A549 (cell line): ENCODE measurements around the gene SURF1. TPM values are rescaled to one million over a fixed set of nuclear protein-coding genes. Genes with fewer than 3 reads are reported as not detected.

ENCODE experiments used
- ATAC-seq, 2 experiments: fragments of 200-7000 bp in 1 of 2; fragments of >200 bp in 1 of 2; cut with Nextera tagmentation in 1 of 2; cut with Tn5 transposase in 1 of 2; 3 replicates each; pipeline versions ENCODE4 v1.8.0 to v1.9.1; 2018 to 2020; ENCODE audit warnings: mild to moderate bottlenecking in 1 of 2, moderate library complexity in 1 of 2
- CTCF ChIA-PET: fragments of 300-600 bp; sonication (Branson Sonifier 250); formaldehyde crosslinking; extraction: SDS; loops from one replicate; lab custom pipeline; 2021; ENCODE audit warnings: antibody characterized with exemption, inconsistent platforms; lab: Yijun Ruan, JAX
- POLR2A ChIA-PET: fragments of 350-600 bp; formaldehyde crosslinking; extraction: SDS; loops from one replicate; lab custom pipeline; 2021; ENCODE audit warnings: antibody characterized with exemption, inconsistent platforms; lab: Yijun Ruan, JAX
- DNase-seq, 2 experiments: peaks; one replicate each; pipeline versions ENCODE4 v3.0.0 to v3.0.0-alpha.2; 2011 to 2016; ENCODE audit warnings: low read depth in 1 of 2, low spot score in 1 of 2
- FAIRE-seq: peaks from 2 replicates; lab custom pipeline; 2011; peaks lifted over from hg19 to GRCh38; lab: Jason Lieb, UNC
- H3K27ac ChIP-seq, 2 experiments: fragments of >200 bp; sonication (Bioruptor Twin); formaldehyde crosslinking; 3 replicates each; pipeline ENCODE4 v1.5.1; 2016 to 2017
- H3K4me1 ChIP-seq: fragments of >200 bp; sonication (Bioruptor Twin); formaldehyde crosslinking; 3 replicates; pipeline ENCODE4 v1.6.1; 2016
- H3K4me2 ChIP-seq: fragments of >200 bp; sonication (Bioruptor Twin); formaldehyde crosslinking; 3 replicates; pipeline ENCODE4 v1.6.1; 2016
- H3K4me3 ChIP-seq: fragments of >200 bp; sonication (Bioruptor Twin); formaldehyde crosslinking; 3 replicates; pipeline ENCODE4 v1.5.1; 2016
- H3K9me3 ChIP-seq: fragments of >200 bp; sonication (Bioruptor Twin); formaldehyde crosslinking; 3 replicates; pipeline ENCODE4 v1.6.1; 2016
- ATOH8 ChIP-seq: fragments of 250-450 bp; sonication (Bioruptor Pico); IDR thresholded peaks from 2 replicates; pipeline ENCODE4 v1.5.0; 2020; ENCODE audit warnings: low read depth, mild to moderate bottlenecking, moderate library complexity
- BCL3 ChIP-seq: fragments of >200 bp; sonication (Bioruptor Twin); formaldehyde crosslinking; IDR thresholded peaks from 3 replicates; pipeline ENCODE4 v1.6.1; 2016
- CHD4 ChIP-seq: fragments of 200-600 bp; sonication (generic); IDR thresholded peaks from 2 replicates; pipeline ENCODE4 v1.6.1; 2016; ENCODE audit warnings: antibody characterized with exemption, mild to moderate bottlenecking, borderline replicate concordance
- CTCF ChIP-seq: fragments of >200 bp; sonication (Bioruptor Twin); formaldehyde crosslinking; IDR thresholded peaks from 3 replicates; pipeline ENCODE4 v1.5.1; 2016
- E2F6 ChIP-seq: IDR thresholded peaks from 2 replicates; pipeline ENCODE4 v1.6.1; 2012; ENCODE audit warnings: low read depth, borderline replicate concordance
- ELK1 ChIP-seq: fragments of 150-350 bp; IDR thresholded peaks from 2 replicates; pipeline ENCODE4 v1.6.1; 2014; ENCODE audit warnings: low read depth, mild to moderate bottlenecking, low read length
- FOXS1 ChIP-seq: fragments of 250-450 bp; sonication (Bioruptor Pico); IDR thresholded peaks from 2 replicates; pipeline ENCODE4 v1.5.0; 2020; ENCODE audit warnings: mild to moderate bottlenecking, moderate library complexity
- GATA3 ChIP-seq: IDR thresholded peaks from 2 replicates; pipeline ENCODE4 v1.6.1; 2012; ENCODE audit warnings: borderline replicate concordance
- HES2 ChIP-seq: fragments of >200 bp; sonication (Bioruptor Twin); formaldehyde crosslinking; IDR thresholded peaks from 2 replicates; pipeline ENCODE4 v1.6.1; 2016
- HOXA7 ChIP-seq: fragments of 250-450 bp; sonication (Bioruptor Pico); IDR thresholded peaks from 2 replicates; pipeline ENCODE4 v1.5.0; 2020; ENCODE audit warnings: mild to moderate bottlenecking, moderate library complexity
- KDM1A ChIP-seq: fragments of 200-600 bp; sonication (generic); IDR thresholded peaks from 2 replicates; pipeline ENCODE4 v1.6.1; 2016; ENCODE audit warnings: low read depth, mild to moderate bottlenecking
- MAFK ChIP-seq: fragments of 450-650 bp; IDR thresholded peaks from 2 replicates; pipeline ENCODE4 v1.6.1; 2014; ENCODE audit not compliant: partially characterized antibody
- PBX3 ChIP-seq: IDR thresholded peaks from 2 replicates; pipeline ENCODE4 v1.6.1; 2012
- POLR2A ChIP-seq: IDR thresholded peaks from 2 replicates; pipeline ENCODE4 v1.6.1; 2012; ENCODE audit warnings: mild to moderate bottlenecking, low read length
- RARB ChIP-seq: fragments of 250-450 bp; sonication (Bioruptor Pico); IDR thresholded peaks from 2 replicates; pipeline ENCODE4 v1.8.0; 2021; ENCODE audit warnings: mild to moderate bottlenecking, moderate library complexity
- RCOR1 ChIP-seq: fragments of 150-350 bp; IDR thresholded peaks from 2 replicates; pipeline ENCODE4 v1.6.1; 2014; ENCODE audit warnings: antibody characterized with exemption, low read length, low read depth
- USF2 ChIP-seq: fragments of 450-650 bp; IDR thresholded peaks from 2 replicates; pipeline ENCODE4 v1.6.1; 2014; ENCODE audit warnings: antibody characterized with exemption
- ZC3H11A ChIP-seq: fragments of 450-650 bp; IDR thresholded peaks from 2 replicates; pipeline ENCODE4 v1.6.1; 2014; ENCODE audit warnings: antibody characterized with exemption, mild to moderate bottlenecking
- WGBS: methylation state at CpG from one replicate; pipeline ENCODE4 v1.1.6; 2017; ENCODE audit errors: missing lambda C conversion rate; 5-methylcytosine and 5-hydroxymethylcytosine counted together
- polyA plus RNA-seq, 4 experiments: library from polyadenylated mRNA; depleted of rRNA in 3 of 4; stranded (reverse); fragments of >200 nt; fragmentation: RNase III in 1 of 4; extraction: RNeasy Plus Mini Kit Qiagen cat#74134 plus additional on column Dnase treatment in 1 of 4; gene quantifications; 2 replicates in 3 of 4; 3 replicates in 1 of 4; pipeline ENCODE4 v1.2.3, GENCODE V29; 2011 to 2017

Gene SURF1
- polyA plus RNA-seq, 2 of the 4 experiments (the other 2 are of a cell fraction) = 28.6 to 47.5 TPM

GRCh38 chr9:133331221-133331620 lies 25.1 kb downstream of the SURF1 start:
- Histone ChIP-seq H3K4me2 (no peak overlapping the region), H3K4me3 (no peak overlapping the region), H3K27ac (no peak overlapping the region), H3K9me3 (no peaks in the 10 kb centered on the region), H3K4me1 (peaks cover 11% of the 10 kb centered on the region)
- no peak for DNase-seq
- no peak for ATAC-seq
- 95% methylated on average over 19 of the region's 19 CpGs for WGBS
- TF ChIP-seq USF2 (no peak), ATOH8 (CRISPR knock-in tag) (no peak), GATA3 (no peak), FOXS1 (CRISPR knock-in tag) (no peak), PBX3 (no peak), MAFK (no peak), CHD4 (no peak), CTCF (no peak), HOXA7 (no peak), BCL3 (no peak), ZC3H11A (no peak), POLR2A (no peak), RARB (CRISPR knock-in tag) (no peak), HES2 (no peak), E2F6 (no peak), ELK1 (no peak), RCOR1 (no peak), KDM1A (no peak)
- ChIA-PET CTCF (interaction anchor here (1.3 to 6.5 kb wide), 9 partner anchors 9 to 150 kb away, joined by 3 to 82 read pairs (median 11); no protein-coding TSS in a partner anchor), POLR2A (no interaction called here)
- no peak for FAIRE-seq
